Measurements from ENCODE around the gene PHLDB2.

- TF ChIP-seq, protein P1, sequence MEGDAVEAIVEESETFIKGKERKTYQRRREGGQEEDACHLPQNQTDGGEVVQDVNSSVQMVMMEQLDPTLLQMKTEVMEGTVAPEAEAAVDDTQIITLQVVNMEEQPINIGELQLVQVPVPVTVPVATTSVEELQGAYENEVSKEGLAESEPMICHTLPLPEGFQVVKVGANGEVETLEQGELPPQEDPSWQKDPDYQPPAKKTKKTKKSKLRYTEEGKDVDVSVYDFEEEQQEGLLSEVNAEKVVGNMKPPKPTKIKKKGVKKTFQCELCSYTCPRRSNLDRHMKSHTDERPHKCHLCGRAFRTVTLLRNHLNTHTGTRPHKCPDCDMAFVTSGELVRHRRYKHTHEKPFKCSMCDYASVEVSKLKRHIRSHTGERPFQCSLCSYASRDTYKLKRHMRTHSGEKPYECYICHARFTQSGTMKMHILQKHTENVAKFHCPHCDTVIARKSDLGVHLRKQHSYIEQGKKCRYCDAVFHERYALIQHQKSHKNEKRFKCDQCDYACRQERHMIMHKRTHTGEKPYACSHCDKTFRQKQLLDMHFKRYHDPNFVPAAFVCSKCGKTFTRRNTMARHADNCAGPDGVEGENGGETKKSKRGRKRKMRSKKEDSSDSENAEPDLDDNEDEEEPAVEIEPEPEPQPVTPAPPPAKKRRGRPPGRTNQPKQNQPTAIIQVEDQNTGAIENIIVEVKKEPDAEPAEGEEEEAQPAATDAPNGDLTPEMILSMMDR (conservative IDR thresholded peaks at IDR 0.05; ENCODE audit: low read length), result no peak
- TF ChIP-seq EZH2phosphoT487 (IDR thresholded peaks at IDR 0.05; ENCODE audit: borderline replicate concordance, low read depth, low read length), result no peak
Measured at GRCh38 chr3:111846717-111847116, 12.3 kb upstream of the PHLDB2 start.

All from OCI-LY7 (cell line).